HG03097 (cell line): ENCODE data around the gene CBX5.
"Not testable (repeated sequence)": the region's sequence is repeated elsewhere in the genome, so short reads cannot be mapped to it uniquely, and the experiment has no call there.

Source experiments
- ATAC-seq: cut with Tn5 transposase; IDR thresholded peaks from one replicate; pipeline ENCODE4 v1.9.1; 2021; ENCODE audit not compliant: unreplicated experiment, low FRiP score

Gene CBX5

DNA sequence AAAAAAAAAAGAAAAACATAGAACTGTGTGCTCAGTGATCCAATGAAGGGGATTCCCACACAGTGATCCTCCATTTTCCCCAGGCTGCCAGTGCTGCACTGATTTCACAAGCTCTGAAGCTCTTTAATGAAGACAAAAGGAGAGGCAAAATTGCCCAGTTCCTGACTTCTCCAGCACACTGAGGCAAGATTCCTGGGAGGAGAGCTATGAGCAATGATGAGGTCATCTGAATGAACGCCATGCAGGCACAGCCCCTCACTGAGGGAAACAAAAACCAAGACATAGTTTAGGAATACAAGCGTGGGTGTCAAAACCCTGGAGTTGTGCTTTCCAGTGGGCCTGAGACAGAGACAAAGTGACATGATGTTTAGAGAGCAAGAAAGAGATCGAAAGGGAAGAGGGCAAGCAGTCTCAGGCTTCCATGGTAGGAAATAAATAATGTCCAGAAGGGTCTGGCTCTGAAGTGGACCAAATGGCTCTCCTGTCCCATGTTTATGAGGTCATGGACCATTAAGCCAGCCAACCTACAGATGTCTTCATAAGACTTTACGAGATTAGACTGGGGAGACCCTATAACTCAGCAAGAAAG is 50.2 kb downstream of the CBX5 start:
- no peak for ATAC-seq

DNA sequence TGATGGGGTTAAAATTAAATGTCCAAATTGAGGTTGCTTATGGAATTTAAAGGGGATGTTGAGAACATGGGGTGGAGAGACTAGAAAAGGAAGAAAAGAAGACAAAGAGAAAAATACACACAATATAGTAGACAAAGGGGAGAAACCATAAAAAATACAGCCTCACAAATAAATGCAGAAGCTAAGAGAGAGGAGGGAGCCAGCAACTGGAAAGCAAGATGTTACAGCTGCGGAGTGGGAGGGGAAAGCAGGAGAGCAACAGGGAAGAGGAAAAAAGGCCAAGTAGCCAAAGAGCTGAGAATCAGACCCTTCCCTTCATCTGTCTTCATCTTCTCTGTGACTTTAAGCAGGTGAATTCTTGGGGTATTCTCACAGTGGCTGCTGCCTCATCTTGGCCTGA is 51.5 kb downstream of the CBX5 start:
- ATAC-seq = no peak

DNA sequence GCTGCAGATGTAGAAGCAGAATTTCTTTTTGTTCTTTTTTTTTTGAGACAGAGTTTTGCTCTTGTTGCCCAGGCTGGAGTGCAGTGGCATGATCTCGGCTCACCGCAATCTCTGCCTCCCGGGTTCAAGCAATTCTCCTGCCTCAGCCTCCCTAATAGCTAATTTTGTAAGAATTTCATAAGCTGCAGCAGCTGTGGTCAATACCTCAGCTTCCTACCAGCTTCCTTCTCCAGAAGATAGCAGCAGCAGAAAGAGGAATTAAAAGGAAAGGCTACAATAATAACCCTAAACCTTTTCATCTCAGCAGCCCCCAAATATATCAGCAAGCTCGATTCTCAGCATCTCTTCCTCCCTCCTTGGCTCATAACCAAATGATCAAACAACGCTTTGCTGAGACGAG is 52.0 kb downstream of the CBX5 start:
- ATAC-seq = not testable (repeated sequence)

DNA sequence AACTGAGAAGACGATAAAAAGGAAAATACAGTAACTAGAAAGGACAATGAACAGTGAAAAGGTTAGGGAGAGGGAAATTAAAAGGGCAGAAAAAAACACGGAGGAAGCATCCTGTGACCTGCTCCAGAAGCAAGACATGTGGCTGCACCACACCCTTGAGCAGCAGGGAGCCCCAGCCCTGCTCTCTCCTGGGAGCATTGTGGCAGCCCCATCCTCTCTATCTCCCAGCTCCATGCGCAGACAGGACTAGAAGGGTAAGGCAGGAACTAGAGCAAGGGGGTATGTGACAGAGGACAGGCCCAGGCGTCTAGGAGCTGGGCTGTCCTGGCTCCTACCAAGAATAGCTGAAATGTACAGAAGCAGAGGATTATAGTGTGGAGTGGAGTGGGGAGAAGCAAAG is 52.5 kb downstream of the CBX5 start:
- ATAC-seq = no peak

DNA sequence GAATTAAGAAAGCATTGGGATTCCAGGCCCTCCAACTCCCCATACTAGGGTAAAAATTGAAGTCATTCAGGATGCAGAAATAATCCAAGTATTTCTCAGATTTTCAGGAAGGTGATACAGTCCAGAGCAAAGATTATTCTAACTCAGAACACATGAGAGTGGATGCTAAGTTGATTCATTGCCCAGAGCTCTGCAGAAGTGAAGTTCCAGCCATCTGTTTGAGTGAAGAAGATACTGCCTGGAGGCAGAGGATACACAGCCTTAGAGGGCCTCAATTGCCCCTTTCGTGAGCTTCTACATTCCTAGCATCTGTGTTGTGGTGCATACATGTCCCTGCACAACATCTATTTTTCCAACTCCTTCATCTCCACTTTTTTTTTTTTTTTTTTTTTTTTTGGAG is 54.3 kb downstream of the CBX5 start:
- no peak for ATAC-seq

DNA sequence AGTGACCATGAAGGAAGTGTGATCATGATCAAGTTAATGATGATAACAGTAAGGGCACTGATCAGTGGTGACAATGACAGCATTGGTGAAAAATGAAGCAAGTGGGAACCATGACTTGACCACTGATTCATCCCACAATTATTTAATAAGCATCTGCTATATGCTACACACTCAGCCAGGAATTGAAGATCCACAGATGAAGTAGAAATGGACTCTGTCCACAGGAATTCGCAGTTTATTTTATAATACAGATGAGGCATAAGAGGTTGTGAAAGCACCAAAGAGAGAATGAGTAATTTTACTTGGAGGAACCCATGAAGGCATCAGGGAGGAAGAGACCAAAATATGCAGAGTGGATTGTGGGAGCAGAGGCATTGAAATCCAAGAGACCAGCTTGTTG is 57.3 kb downstream of the CBX5 start:
- ATAC-seq = no peak

DNA sequence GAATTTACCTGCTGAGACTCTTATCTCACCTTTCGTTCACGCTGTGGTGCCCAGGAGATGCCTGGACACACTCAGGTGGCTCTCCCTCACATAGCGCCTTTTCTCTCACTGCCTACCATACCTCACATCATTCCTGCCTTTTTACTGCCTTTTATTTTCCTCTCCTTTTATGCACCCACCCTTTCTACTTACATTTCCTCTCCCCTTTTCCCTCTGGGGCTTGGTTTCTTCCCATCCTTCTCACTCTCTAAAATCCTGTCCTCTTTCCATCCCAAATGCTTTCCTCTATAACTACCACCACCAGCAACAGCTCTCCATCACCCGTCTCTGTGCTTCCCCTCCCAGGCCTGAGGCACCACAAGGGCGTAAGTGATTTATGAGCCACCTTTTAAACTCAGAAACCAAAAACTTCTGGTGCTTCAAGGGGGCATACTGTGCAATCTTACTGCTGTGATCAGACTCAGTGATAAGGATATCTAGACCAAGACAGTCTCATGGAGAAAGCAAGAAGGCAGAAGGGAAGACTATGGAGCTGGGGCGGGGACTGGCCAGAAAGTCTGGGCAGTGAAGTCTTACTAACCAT is 58.4 kb downstream of the CBX5 start:
- no peak for ATAC-seq

DNA sequence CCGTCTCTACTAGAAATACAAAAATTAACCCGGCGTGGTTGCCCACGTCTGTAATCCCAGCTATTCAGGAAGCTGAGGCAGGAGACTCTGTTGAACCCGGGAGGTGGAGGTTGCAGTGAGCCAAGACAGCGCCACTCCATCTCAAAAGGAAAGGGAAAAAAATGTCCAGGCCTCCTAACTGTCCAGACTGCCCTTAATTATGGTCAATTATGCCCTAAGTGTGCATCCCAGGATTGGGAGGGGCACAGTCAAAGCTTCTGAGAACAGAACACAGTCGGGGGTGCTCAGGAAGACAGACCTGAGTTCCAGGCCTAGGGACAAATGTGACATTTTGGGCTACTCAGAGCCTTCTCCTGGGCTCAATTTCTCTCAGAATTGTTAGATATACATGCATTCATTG is 59.4 kb downstream of the CBX5 start:
- no peak for ATAC-seq

DNA sequence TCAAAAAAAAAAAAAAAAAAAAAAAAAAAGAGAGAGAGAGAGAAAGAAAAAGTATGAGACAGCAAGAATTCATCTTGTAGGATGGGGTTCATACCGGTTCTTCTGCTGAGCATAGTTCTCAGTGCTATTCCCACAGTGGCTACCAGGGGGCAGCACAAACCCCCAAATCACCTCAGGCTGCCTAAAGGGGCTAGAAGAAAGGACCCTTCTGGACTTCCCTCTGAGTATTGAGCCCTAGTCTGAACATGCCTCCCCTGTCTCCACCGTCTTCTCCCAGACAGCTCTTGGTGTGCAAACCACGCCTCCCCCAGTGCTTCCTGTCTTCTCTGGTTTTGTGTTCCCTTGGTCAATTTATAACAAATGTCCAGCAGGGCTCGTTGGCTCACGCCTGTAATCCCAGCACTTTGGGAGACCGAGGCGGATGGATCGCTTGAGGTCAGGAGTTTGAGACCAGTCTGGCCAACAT is 59.8 kb downstream of the CBX5 start:
- ATAC-seq = no peak

DNA sequence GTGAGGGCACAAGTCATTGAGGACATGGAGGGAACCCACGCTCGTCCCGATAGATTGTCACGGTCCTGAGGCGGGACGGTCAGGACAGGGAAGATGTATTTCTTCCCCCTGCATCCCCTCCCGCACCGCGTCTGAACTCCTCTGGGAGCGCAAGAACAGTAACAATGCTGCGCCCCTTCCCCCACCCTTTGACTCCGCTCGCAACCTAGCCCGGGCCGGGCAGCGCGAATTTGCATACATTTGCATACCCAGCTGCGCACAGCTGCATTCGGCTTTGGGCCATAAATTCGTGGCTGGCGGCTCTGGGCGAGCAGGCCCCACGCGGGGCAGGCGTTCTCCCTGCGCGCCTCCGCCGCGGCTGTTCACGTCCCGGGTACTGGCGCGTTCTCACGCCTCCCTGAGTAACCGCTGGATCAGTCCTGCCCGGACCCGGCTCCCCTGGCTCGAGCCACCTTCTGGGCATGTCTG is 62.1 kb downstream of the CBX5 start:
- no peak for ATAC-seq

DNA sequence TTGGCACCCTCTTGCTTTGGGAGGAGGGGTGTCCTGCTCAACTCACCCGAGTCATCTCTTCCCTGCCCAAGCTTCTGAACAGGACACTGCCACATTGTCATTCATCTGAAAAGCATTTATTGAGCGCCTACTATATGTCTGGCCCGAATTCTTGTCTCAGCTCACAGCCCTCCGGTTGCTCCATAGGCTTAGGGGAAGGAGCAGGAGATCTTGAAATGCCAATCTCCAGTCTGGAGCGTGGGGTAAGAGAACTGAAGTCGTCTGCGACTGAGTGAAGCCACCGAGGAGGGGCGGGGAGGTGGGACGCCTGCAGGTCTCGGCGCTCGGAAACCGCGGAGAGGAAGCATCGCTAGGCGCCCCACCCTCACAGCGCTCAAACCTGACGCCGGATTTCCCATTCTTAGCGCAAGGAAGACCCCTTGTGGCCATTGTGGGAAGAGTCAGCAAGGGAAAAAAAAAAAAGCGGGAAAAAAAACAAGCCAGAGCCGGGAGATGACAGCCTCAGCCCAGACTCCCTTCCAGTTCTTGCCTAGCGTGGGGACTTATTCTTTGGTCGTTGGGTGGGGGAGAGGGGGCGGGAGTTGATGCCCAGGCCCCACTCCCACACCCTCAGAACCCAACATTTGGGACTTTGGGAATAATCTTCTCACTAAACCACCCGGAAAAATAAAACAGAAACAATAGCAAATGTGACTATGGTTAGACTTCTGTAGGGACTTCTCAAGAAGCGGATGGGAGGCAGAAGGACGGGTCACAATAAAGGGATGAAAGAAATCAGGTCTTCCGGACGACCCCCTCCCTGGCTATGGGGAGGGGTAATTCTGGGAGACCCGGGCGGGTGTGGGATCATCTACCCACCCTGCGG is 62.9 kb downstream of the CBX5 start:
- no peak for ATAC-seq

DNA sequence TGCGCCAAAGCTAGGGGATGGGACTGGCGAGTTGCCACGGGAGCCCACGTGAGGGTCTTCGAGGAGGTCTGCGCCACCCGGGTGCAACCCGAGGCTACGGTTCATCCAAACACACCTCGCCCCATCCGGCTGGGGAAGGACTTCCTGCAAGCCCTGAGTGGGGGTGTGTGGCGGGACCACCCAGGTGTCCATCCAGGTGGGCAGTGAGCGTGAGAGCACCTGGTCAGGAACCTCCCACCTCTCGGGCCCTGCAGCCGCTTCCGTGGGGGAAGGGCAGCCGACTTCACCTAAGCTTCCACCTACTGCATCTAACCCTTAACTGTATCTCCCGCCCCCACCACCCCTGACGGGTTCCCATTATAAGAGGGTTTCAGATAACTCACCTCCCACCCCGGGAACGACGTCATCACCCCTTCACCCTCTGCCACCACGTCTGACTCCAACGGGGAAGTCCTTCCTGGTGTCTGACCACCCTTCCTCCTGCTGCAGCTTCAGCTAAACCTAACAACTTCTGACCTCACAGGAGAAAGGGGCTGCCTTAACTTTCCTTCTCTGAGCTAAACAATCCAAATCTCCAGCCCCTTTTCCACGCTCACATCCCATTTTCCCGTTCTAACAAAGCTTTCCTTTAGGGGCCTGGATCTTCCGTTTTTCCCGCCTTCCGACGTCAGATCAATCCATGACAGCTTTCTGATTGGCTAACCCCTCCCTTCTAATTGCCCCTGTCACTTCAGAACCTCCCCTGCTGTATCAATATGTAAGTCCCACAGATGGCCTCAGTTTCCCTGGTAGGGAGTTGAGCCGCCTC is 63.7 kb downstream of the CBX5 start:
- no peak for ATAC-seq

DNA sequence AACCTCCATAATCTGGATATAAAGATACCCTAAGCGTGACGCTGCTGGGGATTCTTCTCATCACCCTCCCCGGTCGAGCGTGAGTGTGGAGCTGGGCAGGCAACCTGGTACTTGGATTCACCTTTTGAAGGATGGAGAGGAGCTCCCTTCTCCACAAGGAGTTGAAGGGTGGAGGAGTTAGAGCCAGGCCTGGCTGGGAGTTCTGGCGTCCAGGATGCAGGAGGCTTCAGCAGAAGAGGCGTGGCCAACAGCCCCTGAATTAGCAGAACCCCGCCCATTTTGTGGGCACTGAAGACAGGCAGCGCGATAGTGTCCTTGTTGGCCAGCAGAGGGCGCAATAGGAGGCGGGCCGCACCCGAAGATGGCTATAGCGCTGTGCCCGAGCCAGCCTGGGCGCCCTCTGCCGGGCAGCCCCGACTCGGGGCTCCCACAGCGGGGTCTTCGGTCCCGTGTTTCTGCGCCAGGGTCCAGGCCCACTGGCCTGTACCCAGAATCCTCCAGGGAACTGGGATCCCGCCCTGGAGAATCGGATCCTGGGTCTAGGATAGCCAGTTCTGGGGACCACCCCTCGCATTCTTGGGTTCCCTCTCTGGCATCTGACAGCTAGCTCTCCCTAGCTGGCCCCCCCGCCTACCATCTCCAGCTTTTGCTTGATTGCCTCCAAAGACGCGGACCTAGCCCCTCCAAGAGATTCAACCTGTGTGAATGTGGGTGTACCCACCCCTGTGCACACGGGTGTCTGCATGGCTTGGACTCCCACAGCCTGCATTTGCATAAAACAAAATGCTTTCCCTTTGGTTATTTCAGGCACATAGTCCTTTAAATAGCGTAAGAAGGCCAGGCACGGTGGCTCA is 65.1 kb downstream of the CBX5 start:
- ATAC-seq = peak; percentile 58

DNA sequence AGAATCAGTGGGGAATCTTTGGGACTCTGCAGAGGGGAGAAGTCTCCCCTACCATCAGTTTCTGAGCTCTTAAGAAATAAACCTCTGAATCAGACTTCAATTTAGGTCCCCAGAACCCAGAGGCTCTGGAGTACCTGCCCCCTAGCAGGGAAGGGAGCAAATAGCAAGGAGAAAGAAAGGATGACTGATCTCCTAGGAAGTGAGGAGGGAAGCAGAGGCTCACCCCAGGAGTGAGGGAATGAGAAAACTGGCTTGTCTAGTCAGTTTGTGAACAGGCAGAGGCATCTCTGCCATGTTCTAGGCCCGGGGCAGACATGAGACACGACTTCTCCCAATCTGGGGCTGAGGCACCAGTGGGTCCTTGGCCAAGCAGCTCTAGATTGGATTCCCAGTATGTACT is 66.8 kb downstream of the CBX5 start:
- no peak for ATAC-seq

DNA sequence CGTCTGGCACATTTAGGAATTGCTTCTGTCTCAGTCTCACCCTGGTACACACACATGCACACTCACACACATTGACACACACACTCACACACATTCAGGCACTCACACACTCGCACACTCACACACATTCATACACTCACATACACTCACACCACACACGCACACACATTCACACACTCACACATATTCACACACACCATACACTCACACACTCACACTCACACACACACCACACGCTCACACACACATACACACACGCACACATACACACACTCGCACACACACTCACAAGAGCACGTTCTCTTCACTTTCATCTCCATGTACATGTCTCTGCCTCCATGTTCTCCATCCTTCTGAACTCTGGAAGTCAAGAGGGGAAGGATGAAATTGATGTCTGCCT is 68.0 kb downstream of the CBX5 start:
- no peak for ATAC-seq

DNA sequence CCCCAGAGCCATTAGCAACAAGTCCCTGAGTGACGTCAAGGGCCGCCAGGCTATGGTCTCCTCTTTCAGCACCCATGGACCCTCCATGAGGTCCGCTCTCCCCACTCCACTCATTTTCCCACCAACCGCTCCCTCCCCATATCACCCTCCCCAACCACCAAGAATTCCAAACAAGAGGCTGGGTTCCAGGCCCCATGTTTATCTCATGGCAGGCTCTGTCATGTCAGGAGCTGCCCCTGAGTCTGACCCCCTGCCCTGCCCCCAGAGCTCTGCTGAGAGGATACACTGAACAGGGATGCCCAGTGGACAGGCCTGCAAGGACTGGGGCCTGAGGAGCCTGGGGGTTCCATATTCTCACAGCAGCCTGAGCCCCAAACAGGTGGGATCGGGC is 69.5 kb downstream of the CBX5 start:
- no peak for ATAC-seq

DNA sequence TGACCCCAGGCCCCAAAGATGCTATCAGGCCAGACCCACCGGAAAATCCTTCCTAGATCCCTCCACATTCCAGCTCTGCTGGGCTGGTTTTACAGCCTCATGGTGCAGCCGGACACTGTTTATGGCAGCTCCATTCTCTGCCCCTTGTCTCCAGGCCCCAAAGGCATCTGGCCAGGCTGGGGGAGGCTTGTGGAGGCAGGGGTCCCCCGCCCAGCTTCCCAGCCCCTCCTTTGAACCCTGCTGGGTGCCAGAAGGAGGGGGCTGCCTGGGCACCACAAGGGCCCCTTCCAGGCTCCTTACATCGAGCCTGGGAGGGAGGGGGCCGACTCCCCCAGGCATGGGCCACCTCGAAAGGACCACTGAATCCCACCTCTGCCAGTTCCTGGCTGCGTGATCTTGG is 71.3 kb downstream of the CBX5 start:
- ATAC-seq = no peak

DNA sequence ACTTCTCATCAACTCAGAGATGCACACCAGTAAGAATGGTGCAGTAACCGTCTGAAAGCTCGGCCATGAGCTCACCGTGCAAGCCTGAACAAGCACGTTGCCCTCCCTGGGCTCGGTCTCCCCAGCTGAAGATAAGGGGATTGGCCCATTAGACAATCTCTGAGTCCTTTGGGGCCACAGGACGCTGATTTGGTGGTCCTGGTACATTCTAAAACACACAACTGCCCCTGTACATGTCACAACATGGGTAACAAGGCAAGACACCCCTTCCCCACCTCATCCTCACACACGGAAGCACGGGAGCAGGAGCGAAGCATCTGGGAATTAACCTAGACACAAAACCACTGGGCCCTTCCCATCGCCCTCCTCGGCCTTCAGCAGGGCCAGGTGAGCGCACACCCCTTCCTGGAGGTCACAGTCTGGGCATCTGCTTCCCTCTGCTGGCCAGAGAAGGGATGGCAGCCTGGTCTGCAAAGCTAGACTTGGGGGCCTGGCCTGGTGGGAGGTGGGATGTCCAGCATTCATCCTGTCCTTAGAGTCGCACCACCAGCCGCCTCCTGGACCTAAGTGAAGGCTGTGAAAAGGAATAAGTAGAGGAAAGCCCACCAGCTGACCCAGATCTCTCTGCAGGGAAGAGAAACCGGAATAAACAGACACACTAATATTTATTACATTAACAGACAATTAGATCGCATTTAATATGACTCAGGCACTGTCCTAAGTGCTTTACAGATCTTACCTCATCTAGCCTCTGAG is 72.2 kb downstream of the CBX5 start:
- ATAC-seq = peak; percentile 71

DNA sequence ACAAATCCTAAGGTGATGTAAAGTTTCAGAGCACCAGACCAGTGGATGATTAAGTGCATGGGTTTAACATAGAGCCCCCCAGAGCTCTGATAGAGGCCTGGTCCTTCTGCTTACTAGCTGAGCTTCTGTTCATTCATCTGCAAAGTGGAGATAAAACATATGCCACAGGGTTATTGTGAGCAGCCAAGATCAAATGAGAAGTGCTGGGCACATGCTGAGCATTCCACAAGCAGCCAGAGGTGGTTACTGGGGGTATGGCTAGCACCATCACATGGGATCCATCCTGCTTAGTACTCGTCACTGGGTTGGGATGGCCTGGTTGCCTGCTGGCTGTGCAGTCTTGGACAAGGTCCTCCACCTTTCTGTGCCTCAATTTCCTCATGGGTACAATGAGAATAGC is 73.1 kb downstream of the CBX5 start:
- ATAC-seq = no peak
